ENCODE data around the gene RABEPK. TPM values are rescaled to one million over a fixed set of nuclear protein-coding genes. Genes with fewer than 3 reads are reported as not detected.

RABEPK gene
- total and polyA plus RNA-seq, 12 donors = 11.0 to 27.3 (median 17.0) TPM

- no peak for TF ChIP-seq POLR2A (IDR thresholded peaks at IDR 0.05)
- Histone ChIP-seq H3K4me3 (no peak overlapping the region), H3K27me3 (no peaks in the 10 kb centered on the region), H3K36me3 (replicated peaks in 1 of 2) (no peaks in the 10 kb centered on the region), H3K27ac (no peak overlapping the region), H3K4me1 (replicated peaks in 1 of 2) (peaks cover 6 to 7% of the 10 kb centered on the region in 2 donors), H3K9me3 (replicated peaks in 1 of 3) (no peaks in the 10 kb centered on the region)
- intact Hi-C loops (cut with DNase I) = no loop called here
- 67 to 78% (median 77%) methylated on average over 6 of the region's 6 CpGs for WGBS, 4 donors
- no peak for DNase-seq
Measured at GRCh38 chr9:125246261-125246667, 45.9 kb downstream of the RABEPK start.

DNA sequence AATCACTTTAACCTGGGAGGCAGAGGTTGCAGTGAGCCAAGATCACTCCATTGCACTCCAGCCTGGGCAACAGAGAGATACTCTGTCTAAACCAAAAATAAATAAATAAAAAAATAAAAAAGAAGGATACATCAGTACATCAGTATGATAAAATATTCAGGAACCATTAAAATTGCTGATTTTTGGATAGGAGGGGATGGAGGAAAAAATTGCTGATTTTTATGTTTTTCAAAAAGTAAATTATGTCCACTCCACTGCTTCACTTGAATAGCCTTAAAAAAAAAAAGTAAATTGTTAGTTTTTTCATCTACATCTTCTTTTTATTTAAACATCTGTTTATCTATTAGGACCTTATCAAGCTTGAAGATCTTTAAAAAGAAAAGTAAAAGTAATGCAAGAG, 53.9 kb downstream of the RABEPK start:
- H3K4me1 ChIP-seq (replicated peaks in 1 of 2) = no peaks in the 10 kb centered on the region
- H3K36me3 ChIP-seq (replicated peaks in 1 of 2) = no peaks in the 10 kb centered on the region
- no peaks in the 10 kb centered on the region for H3K9me3 ChIP-seq (replicated peaks in 1 of 3)
- no peak for DNase-seq
- no peaks in the 10 kb centered on the region for H3K27me3 ChIP-seq
- intact Hi-C loops (cut with DNase I) = no loop called here
- no peak for TF ChIP-seq POLR2A (IDR thresholded peaks at IDR 0.05)
- TF ChIP-seq CTCF (IDR thresholded peaks at IDR 0.05) = no peak
- no peak overlapping the region for H3K27ac ChIP-seq
- no peak overlapping the region for H3K4me3 ChIP-seq

- intact Hi-C loops (cut with DNase I) = loop anchor here in 1 of 2 donors (5.0 kb wide), 1 partner anchor 116 kb away; no protein-coding TSS in a partner anchor
- no peak overlapping the region for H3K27ac ChIP-seq
- DNase-seq = peak in 1 of 7 donors; percentile 30
- H3K36me3 ChIP-seq (replicated peaks in 1 of 2) = no peaks in the 10 kb centered on the region
- 10 to 29% (median 25%) methylated on average over 2 of the region's 2 CpGs for WGBS, 4 donors
- H3K27me3 ChIP-seq = no peaks in the 10 kb centered on the region
- H3K4me1 ChIP-seq (replicated peaks in 1 of 2) = no peaks in the 10 kb centered on the region
- no peaks in the 10 kb centered on the region for H3K9me3 ChIP-seq (replicated peaks in 1 of 3)
- no peak for TF ChIP-seq POLR2A (IDR thresholded peaks at IDR 0.05)
- peak in 5 of 6 experiments; percentile 27 to 37 (median 31) for TF ChIP-seq CTCF (IDR thresholded peaks at IDR 0.05)
- no peak overlapping the region for H3K4me3 ChIP-seq
Measured at GRCh38 chr9:125255781-125256391, 55.5 kb downstream of the RABEPK start.

DNA sequence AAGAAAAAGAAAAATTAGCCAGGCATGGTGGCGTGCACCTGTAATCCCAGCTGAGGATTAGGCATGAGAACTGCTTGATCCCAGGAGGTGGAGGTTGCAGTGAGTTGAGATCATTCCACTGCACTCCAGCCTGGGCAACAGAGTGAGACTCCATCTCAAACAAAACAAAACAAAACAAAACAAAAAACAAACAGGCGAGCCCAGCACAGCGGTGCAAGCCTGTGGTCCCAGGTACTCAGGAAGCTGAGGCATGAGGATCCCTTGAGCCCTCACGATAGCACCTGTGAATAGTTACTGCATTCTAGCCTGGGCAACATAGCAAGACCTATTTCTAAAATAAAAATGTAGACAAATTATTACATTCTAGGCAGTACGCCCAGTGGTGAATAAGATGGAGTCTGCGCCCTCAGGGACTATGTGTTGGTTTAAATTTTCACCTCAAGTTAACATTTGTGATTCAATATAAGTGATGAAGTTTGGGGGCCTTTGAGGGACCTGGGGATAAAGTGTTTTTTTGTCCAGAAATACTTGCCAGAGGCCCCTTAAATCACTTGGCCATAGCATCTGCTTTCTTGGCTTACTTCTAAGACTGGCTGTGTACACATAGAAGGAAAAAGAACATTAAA, 57.9 kb downstream of the RABEPK start:
- Histone ChIP-seq H3K36me3 (replicated peaks in 1 of 2) (no peaks in the 10 kb centered on the region), H3K27me3 (no peaks in the 10 kb centered on the region), H3K9me3 (replicated peaks in 1 of 3) (no peaks in the 10 kb centered on the region), H3K4me3 (no peak overlapping the region), H3K4me1 (replicated peaks in 1 of 2) (peaks cover 5 to 10% of the 10 kb centered on the region in 2 donors), H3K27ac (no peak overlapping the region)
- WGBS, 4 donors = 81 to 92% (median 87%) methylated on average over 6 of the region's 6 CpGs
- TF ChIP-seq POLR2A (IDR thresholded peaks at IDR 0.05) (no peak), CTCF (IDR thresholded peaks at IDR 0.05) (no peak)
- DNase-seq = no peak
- intact Hi-C loops (cut with DNase I) = loop anchor here in 1 of 2 donors (5.0 kb wide), 1 partner anchor 114 kb away; no protein-coding TSS in a partner anchor

Measured in adrenal gland (tissue), 12 donors.